GM10248 (cell line): ENCODE measurements around the gene PAFAH1B1.

Experiments used
- CTCF ChIA-PET: fragments of 300-600 bp; sonication (Branson Sonifier 250); formaldehyde crosslinking; extraction: SDS; loops from one replicate; lab custom pipeline; 2021; ENCODE audit warnings: antibody characterized with exemption; lab: Yijun Ruan, JAX
- POLR2A ChIA-PET: fragments of 350-650 bp; sonication (Branson Sonifier 250); formaldehyde crosslinking; extraction: SDS; loops from one replicate; lab custom pipeline; 2020; ENCODE audit warnings: antibody characterized with exemption; lab: Yijun Ruan, JAX
- DNase-seq: peaks from one replicate; pipeline ENCODE4 v3.0.0; 2012; ENCODE audit errors: extremely low spot score
- TF ChIP-seq, protein P1 (sequence below): IDR thresholded peaks from 2 replicates; pipeline ENCODE4 v1.5.1; 2012; ENCODE audit warnings: mild to moderate bottlenecking, low read depth; ENCODE audit errors: extremely low read depth, missing control alignments, control extremely low read depth

The PAFAH1B1 gene

DNA sequence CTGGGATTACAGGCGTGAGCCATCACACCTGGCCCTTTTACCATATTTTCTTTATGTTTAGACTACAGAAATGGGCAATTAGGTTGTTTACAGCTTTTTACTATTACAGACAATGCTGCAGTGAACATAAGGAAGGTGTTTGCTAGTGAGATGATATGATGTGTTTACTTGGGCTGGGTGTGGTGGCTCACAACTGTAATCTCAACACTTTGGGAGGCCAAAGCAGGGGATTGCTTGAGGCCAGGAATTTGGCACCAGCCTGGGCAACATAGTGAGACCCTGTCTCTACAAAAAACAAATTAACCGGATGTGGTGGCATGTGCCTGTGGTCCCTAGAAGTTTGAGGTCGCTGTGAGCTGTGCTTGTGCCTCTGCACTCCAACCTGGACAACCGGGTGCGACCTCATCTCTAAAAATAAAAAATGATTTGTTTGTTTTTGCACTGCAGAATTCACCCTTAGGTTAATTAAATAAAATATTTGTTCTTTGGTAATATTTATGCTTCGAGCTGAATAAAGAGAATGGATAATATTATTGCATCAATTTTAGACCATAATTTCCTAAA lies 15.0 kb downstream of the PAFAH1B1 start:
- POLR2A ChIA-PET = no interaction called here
- TF ChIP-seq, protein P1, sequence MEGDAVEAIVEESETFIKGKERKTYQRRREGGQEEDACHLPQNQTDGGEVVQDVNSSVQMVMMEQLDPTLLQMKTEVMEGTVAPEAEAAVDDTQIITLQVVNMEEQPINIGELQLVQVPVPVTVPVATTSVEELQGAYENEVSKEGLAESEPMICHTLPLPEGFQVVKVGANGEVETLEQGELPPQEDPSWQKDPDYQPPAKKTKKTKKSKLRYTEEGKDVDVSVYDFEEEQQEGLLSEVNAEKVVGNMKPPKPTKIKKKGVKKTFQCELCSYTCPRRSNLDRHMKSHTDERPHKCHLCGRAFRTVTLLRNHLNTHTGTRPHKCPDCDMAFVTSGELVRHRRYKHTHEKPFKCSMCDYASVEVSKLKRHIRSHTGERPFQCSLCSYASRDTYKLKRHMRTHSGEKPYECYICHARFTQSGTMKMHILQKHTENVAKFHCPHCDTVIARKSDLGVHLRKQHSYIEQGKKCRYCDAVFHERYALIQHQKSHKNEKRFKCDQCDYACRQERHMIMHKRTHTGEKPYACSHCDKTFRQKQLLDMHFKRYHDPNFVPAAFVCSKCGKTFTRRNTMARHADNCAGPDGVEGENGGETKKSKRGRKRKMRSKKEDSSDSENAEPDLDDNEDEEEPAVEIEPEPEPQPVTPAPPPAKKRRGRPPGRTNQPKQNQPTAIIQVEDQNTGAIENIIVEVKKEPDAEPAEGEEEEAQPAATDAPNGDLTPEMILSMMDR = no peak
- CTCF ChIA-PET = interaction anchor here (1.2 kb wide), 2 partner anchors 10 to 192 kb away, joined by 3 read pairs; no protein-coding TSS in a partner anchor
- no peak for DNase-seq

DNA sequence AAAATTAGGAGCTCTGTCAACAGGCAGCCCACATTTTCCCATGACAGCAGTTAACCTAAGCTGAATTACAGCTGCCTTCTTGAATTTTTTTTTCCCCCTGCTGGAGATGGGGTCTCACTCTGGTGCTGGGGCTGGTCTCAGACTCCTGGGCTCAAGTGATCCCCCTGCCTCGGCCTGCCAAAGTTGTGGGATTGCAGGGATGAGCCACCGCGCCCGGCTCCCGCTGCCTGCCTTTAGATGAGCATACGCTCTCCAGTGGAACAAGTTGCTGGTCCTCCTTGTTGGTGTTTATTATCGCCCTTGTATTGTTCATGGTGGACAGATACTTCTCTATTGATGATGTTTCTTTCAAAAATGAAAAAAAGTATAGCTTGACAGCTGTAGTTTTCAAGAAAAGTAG lies 15.6 kb downstream of the PAFAH1B1 start:
- no peak for DNase-seq
- ChIA-PET CTCF (interaction anchor here (1.0 to 1.2 kb wide), 3 partner anchors 10 to 193 kb away, joined by 3 read pairs; no protein-coding TSS in a partner anchor), POLR2A (interaction anchor here (0.6 kb wide), 1 partner anchor 10 kb away, joined by 5 read pairs; no protein-coding TSS in a partner anchor)
- TF ChIP-seq, protein P1 = no peak

DNA sequence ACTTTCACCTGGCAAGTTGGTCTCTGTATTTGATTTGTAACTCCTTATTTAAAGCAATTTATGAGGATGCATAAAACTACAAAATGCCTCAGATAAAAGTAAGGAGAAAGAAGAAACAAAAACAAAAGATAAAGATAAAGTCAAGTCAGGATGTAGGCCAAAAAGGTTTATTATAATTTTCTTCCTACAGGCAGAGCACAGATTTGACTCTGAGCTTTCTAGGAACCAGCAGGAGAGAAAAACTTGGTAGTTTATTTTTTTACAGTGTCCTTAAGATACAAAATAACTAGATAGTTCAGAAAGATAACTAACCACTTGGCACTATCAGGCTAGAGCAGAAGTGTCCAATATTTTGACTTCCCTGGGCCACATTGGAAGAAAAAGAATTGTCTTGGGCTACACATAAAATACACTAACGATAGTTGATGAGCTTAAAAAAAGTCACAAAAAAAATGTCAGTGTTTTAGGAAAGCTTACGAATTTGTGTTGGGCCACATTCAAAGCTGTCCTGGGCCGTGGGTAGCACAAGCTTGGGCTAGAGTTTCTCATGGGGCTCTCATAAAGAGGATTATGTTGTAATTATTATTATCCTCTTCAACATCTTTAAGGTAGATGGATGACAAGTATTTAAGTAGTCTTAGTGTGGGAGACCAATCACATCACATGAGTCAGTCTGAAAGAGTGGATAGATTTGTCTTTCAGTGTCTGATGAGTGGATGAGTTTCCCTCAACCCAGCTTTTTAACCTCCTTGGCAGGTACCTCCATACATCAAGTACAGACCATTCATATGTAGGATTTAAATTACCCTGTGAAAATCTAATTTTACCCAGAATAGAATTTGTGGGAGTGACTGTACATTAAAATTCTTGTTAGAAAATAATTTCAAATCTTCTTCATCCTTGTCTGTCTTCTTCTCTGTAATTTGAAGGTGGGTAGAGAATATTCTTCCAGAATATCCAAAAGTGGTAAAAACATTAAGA lies 17.0 kb downstream of the PAFAH1B1 start:
- CTCF ChIA-PET = interaction anchor here (2.3 kb wide), 1 partner anchor 10 kb away, joined by 7 read pairs; no protein-coding TSS in a partner anchor
- POLR2A ChIA-PET = no interaction called here
- no peak for DNase-seq
- TF ChIP-seq, protein P1 = no peak

DNA sequence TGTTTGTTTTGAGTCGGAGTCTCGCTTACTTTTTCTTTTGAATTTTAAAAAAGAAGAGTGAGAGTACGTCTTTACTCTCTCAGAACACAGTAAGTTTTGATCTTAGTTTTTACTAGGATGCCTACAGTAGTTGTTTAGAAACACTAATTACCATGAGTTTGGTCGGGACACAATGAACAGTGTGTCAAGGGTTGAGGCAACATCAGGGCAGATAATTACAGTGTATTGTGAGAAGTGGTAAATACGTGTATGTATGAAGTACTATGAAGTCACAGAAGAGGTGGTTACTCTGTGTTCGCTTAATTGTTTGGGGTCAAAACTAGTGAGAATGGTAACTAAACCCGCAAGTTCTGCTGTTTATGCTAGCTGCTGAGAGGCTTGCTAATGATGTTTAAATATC lies 18.2 kb downstream of the PAFAH1B1 start:
- no peak for DNase-seq
- TF ChIP-seq, protein P1 = no peak
- CTCF ChIA-PET = interaction anchor here (2.3 kb wide), 1 partner anchor 9 kb away, joined by 7 read pairs; no protein-coding TSS in a partner anchor
- POLR2A ChIA-PET = no interaction called here

DNA sequence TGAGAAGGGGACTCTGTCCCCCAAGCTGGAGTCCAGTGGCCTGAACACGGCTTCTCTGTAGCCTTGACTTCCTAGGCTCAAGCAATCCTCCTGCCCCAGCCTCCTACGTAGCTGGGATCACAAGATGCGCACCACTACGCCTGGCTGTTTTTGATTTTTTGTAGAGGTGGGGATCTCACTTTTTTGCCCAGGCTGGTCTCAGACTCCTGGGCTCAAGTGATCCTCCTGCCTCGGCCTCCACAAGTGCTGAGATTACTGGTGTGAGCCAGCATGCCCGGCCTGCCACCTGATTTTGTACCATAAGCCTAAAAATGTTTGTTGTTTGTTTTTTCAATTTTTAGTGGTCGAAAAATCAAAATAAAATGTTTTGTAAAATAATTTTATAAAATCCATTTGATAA lies 19.2 kb downstream of the PAFAH1B1 start:
- no peak for DNase-seq
- ChIA-PET CTCF (interaction anchor here (1.1 to 2.3 kb wide), 2 partner anchors 8 to 17 kb away, joined by 3 to 7 read pairs; no protein-coding TSS in a partner anchor), POLR2A (no interaction called here)
- TF ChIP-seq, protein P1 = no peak
